ENCODE measurements around the gene CACNA1B. TPM values are rescaled to one million over a fixed set of nuclear protein-coding genes. Genes with fewer than 3 reads are reported as not detected.

Gene CACNA1B
- total and polyA plus RNA-seq, 2 of the 4 experiments (the other 2 are of a cell fraction), result 0.02 TPM; not detected in 1

- Histone ChIP-seq H2AK9ac (replicated peaks; ENCODE audit: low read depth, low read length, poor library complexity) (no peak overlapping the region), H2BK15ac (ENCODE audit: low read depth, low read length) (no peak overlapping the region), H2AK5ac (ENCODE audit: low read depth, low read length) (no peak overlapping the region), H3K4ac (ENCODE audit: low read depth, low read length) (no peak overlapping the region), H4K20me1 (ENCODE audit: insufficient read depth, low read length) (no peaks in the 10 kb centered on the region), H3K14ac (replicated peaks; ENCODE audit: low read depth, low read length) (no peak overlapping the region), H2BK5ac (ENCODE audit: low read depth, low read length, poor library complexity, severe bottlenecking) (no peak overlapping the region), H3K9me1 (ENCODE audit: insufficient read depth, low read length) (no peaks in the 10 kb centered on the region), H4K5ac (ENCODE audit: low read depth, low read length) (no peak overlapping the region), H2BK20ac (ENCODE audit: low read depth, low read length) (no peak overlapping the region), H2AFZ (replicated peaks; ENCODE audit: low read length, poor library complexity) (no peak overlapping the region), H3K4me1 (ENCODE audit: control insufficient read depth, insufficient read depth, low read length) (no peaks in the 10 kb centered on the region), H3K9me3 (ENCODE audit: control insufficient read depth, insufficient read depth, low read length) (peaks cover 60% of the 10 kb centered on the region), H3K18ac (ENCODE audit: low read depth, low read length) (no peak overlapping the region), H3K36me3 (ENCODE audit: control insufficient read depth, insufficient read depth, low read length) (no peaks in the 10 kb centered on the region), H3K27ac (ENCODE audit: insufficient read depth, low read length) (no peak overlapping the region), H3K56ac (ENCODE audit: extremely low read depth, insufficient read depth, low read length) (no peak overlapping the region), H3K27me3 (ENCODE audit: control insufficient read depth, insufficient read depth, low read length) (no peaks in the 10 kb centered on the region), H4K91ac (ENCODE audit: insufficient read depth, low read depth, low read length) (no peak overlapping the region), H3K4me3 (ENCODE audit: insufficient read depth, low read depth, low read length) (no peak overlapping the region), H4K8ac (ENCODE audit: low read depth in 2 of 2, low read length in 2 of 2) (no peak overlapping the region), H3K23ac (ENCODE audit: low read depth, low read length) (no peak overlapping the region), H3K79me1 (ENCODE audit: low read depth in 1 of 2, low read length in 2 of 2) (no peaks in the 10 kb centered on the region), H2BK120ac (ENCODE audit: low read depth, low read length) (no peak overlapping the region), H3K9ac (ENCODE audit: low read depth, low read length) (no peak overlapping the region), H3K4me2 (ENCODE audit: low read depth, low read length) (no peak overlapping the region)
- TF ChIP-seq RAD21 (IDR thresholded peaks at IDR 0.05; ENCODE audit: low read length) (no peak), SMC3 (IDR thresholded peaks at IDR 0.05; ENCODE audit: low read depth, low read length) (no peak), RCOR1 (IDR thresholded peaks at IDR 0.05; ENCODE audit: insufficient replicate concordance, low read length) (no peak), BHLHE40 (IDR thresholded peaks at IDR 0.05; ENCODE audit: low read depth, low read length) (no peak), CHD1 (IDR thresholded peaks at IDR 0.05; ENCODE audit: low read depth, low read length) (no peak)
- WGBS, 2 experiments (ENCODE audit: extremely low coverage in 2 of 2, insufficient read length in 1 of 2), result no CpG with 5 or more reads among the region's 16 CpGs
- ChIA-PET POLR2A (ENCODE audit: unreplicated experiment) (no interaction called here), CTCF (no interaction called here)
- no peak for DNase-seq
- BruUV-seq (replicated peaks), result no TSS peak
- dilution Hi-C loops (cut with HindIII; ENCODE audit: low sequenced_read_pairs, unreplicated experiment) (no loop called here), in situ Hi-C loops (cut with MboI; ENCODE audit: low sequenced_read_pairs) (no loop called here), intact Hi-C loops (cut with micrococcal nuclease) (no loop called here)
- ATAC-seq (ENCODE audit: low read depth), result no peak
Observed at GRCh38 chr9:137984005-137984404, 106.4 kb downstream of the CACNA1B start.

Measured in IMR-90 (cell line).